Endothelial cell of umbilical vein (primary cell): ENCODE data around the gene FBXO10. TPM values are rescaled to one million over a fixed set of nuclear protein-coding genes. Genes with fewer than 3 reads are reported as not detected.

ENCODE experiments used
- BruUV-seq: library from RNA; stranded (reverse); fragments of 400-500 nt; replicated peaks from 2 replicates; lab custom pipeline; 2021; lab: Mats Ljungman, UMichigan
- CTCF ChIA-PET: fragments of 300-600, 350-600 bp; sonication (Branson Sonifier 250); formaldehyde crosslinking; loops from one replicate; lab custom pipeline; 2021; ENCODE audit warnings: antibody characterized with exemption, inconsistent platforms; lab: Charles Lee
- POLR2A ChIA-PET: fragments of 300-600, 350-600 bp; sonication (Branson Sonifier 250); formaldehyde crosslinking; loops from one replicate; lab custom pipeline; 2021; ENCODE audit warnings: antibody characterized with exemption, inconsistent platforms; lab: Charles Lee
- DNase-seq: peaks from one replicate; pipeline ENCODE4 v3.0.0-alpha.2; 2011; ENCODE audit warnings: low read depth, low spot score
- FAIRE-seq: peaks from 2 replicates; lab custom pipeline; 2011; peaks lifted over from hg19 to GRCh38; lab: Jason Lieb, UNC
- H2AFZ ChIP-seq: 2 replicates; pipeline ENCODE4 v1.6.0; 2012; ENCODE audit warnings: low read depth, low read length, control low read depth, inconsistent platforms
- H3K27ac ChIP-seq: 2 replicates; pipeline ENCODE4 v1.5.1; 2011; ENCODE audit warnings: low read depth, mild to moderate bottlenecking, control low read depth, low read length, moderate library complexity; ENCODE audit not compliant: insufficient read depth
- H3K27me3 ChIP-seq, 2 experiments: 2 replicates each; pipeline versions ENCODE4 v1.6.0 to v1.6.1; 2011; ENCODE audit warnings: low read length in 2 of 2, mixed read lengths in 1 of 2; ENCODE audit not compliant: control insufficient read depth in 2 of 2, insufficient read depth in 2 of 2
- H3K36me3 ChIP-seq, 2 experiments: 2 replicates in 1 of 2; 3 replicates in 1 of 2; pipeline ENCODE4 v1.5.1; 2011; ENCODE audit warnings: low read length in 2 of 2, mild to moderate bottlenecking in 1 of 2, moderate library complexity in 1 of 2; ENCODE audit not compliant: control insufficient read depth in 2 of 2, insufficient read depth in 2 of 2; ENCODE audit errors: extremely low read depth in 1 of 2
- H3K4me1 ChIP-seq: 3 replicates; pipeline ENCODE4 v1.5.1; 2011; ENCODE audit warnings: mild to moderate bottlenecking, low read length; ENCODE audit not compliant: control insufficient read depth, insufficient read depth; ENCODE audit errors: extremely low read depth
- H3K4me2 ChIP-seq: 2 replicates; pipeline ENCODE4 v1.6.1; 2011; ENCODE audit warnings: low read length, control low read depth, mixed read lengths; ENCODE audit not compliant: insufficient read depth
- H3K4me3 ChIP-seq, 3 experiments: fragments of 200-600 bp in 1 of 3; sonication (generic), shearing (Covaris generic) in 1 of 3; replicated peaks in 1 of 3; 2 replicates each; pipeline ENCODE4 v1.5.1; 2011 to 2016; ENCODE audit warnings: control low read depth in 3 of 3, low read length in 3 of 3, mild to moderate bottlenecking in 2 of 3, inconsistent platforms in 1 of 3, low read depth in 1 of 3, moderate library complexity in 1 of 3; ENCODE audit not compliant: insufficient read depth in 1 of 3
- H3K79me2 ChIP-seq: 2 replicates; pipeline ENCODE4 v1.6.0; 2012; ENCODE audit warnings: low read length, inconsistent platforms; ENCODE audit not compliant: control insufficient read depth, insufficient read depth
- H3K9ac ChIP-seq: replicated peaks from 2 replicates; pipeline ENCODE3; 2011; ENCODE audit warnings: low read length, control low read depth; ENCODE audit not compliant: insufficient read depth; ENCODE audit errors: extremely low read depth
- H3K9me1 ChIP-seq: replicated peaks from 3 replicates; pipeline ENCODE4 v1.6.0; 2011; ENCODE audit warnings: mild to moderate bottlenecking, low read length; ENCODE audit not compliant: control insufficient read depth, insufficient read depth; ENCODE audit errors: extremely low read depth
- H3K9me3 ChIP-seq: replicated peaks from 2 replicates; pipeline ENCODE4 v1.5.1; 2012; ENCODE audit warnings: low read length, inconsistent platforms; ENCODE audit not compliant: control insufficient read depth, insufficient read depth
- H4K20me1 ChIP-seq: replicated peaks from 2 replicates; pipeline ENCODE3; 2011; ENCODE audit warnings: mild to moderate bottlenecking, low read length; ENCODE audit not compliant: control insufficient read depth, insufficient read depth; ENCODE audit errors: extremely low read depth
- EZH2 ChIP-seq: IDR thresholded peaks from 2 replicates; pipeline ENCODE4 v1.6.1; 2012; ENCODE audit warnings: borderline replicate concordance, low read depth, mild to moderate bottlenecking, moderate library complexity, low read length, inconsistent platforms; ENCODE audit not compliant: severe bottlenecking
- FOS ChIP-seq: IDR thresholded peaks from 2 replicates; pipeline ENCODE4 v1.6.1; 2011; ENCODE audit warnings: mild to moderate bottlenecking, low read length, moderate library complexity, borderline replicate concordance; ENCODE audit not compliant: insufficient read depth
- GATA2 ChIP-seq: IDR thresholded peaks from 2 replicates; pipeline ENCODE4 v1.7.0; 2011; ENCODE audit warnings: low read depth, mild to moderate bottlenecking, moderate library complexity, mixed read lengths, low read length; ENCODE audit not compliant: insufficient read length, insufficient read depth
- JUN ChIP-seq: IDR thresholded peaks from 2 replicates; pipeline ENCODE4 v1.6.1; 2011; ENCODE audit warnings: borderline replicate concordance, low read depth; ENCODE audit not compliant: insufficient read length, insufficient read depth
- MYC ChIP-seq: IDR thresholded peaks from one replicate; pipeline ENCODE4 v1.6.1; 2011; ENCODE audit warnings: mild to moderate bottlenecking, low read depth, low read length
- POLR2A ChIP-seq: IDR thresholded peaks from 2 replicates; pipeline ENCODE4 v1.6.1; 2012; ENCODE audit warnings: low read depth, mild to moderate bottlenecking, control low read depth, low read length
- POLR2AphosphoS5 ChIP-seq: IDR thresholded peaks from 2 replicates; pipeline ENCODE4 v1.6.1; 2012; ENCODE audit warnings: low read depth, mild to moderate bottlenecking, control low read depth, low read length, moderate library complexity; ENCODE audit not compliant: insufficient read depth
- dilution Hi-C: fragments of 300-500 bp; cut with MboI; formaldehyde crosslinking; loops from one replicate; pipeline ENCODE4 v1.15.0; 2019; ENCODE audit warnings: low sequenced_read_pairs; ENCODE audit not compliant: extremely low pct_ligation_motif_present
- intact Hi-C: fragments of 100-400 bp; cut with micrococcal nuclease; formaldehyde crosslinking; loops from one replicate; pipeline ENCODE4 v1.10.0; 2022
- polyA plus RNA-seq, 4 experiments: library from polyadenylated mRNA; depleted of rRNA in 3 of 4; stranded (reverse) in 3 of 4; unstranded in 1 of 4; fragments of >200 nt; gene quantifications; 2 replicates each; pipeline versions ENCODE4 v1.2.1 to v1.2.3, GENCODE V29; 2011 to 2012; ENCODE audit warnings: missing spikeins in 1 of 4
- total RNA-seq: library from RNA; stranded (reverse); gene quantifications from 2 replicates; pipeline ENCODE4 v1.2.3, GENCODE V29; 2021
- TF ChIP-seq, protein P1 (sequence below), 2 donors: IDR thresholded peaks; 1 replicate in 1 of 2; 2 replicates in 1 of 2; pipeline ENCODE4 v1.5.1; 2011; ENCODE audit warnings: low read length in 2 of 2, mild to moderate bottlenecking in 2 of 2, moderate library complexity in 2 of 2, control low read depth in 1 of 2, inconsistent platforms in 1 of 2, low read depth in 1 of 2; ENCODE audit not compliant: insufficient read depth in 1 of 2; ENCODE audit errors: extremely low read depth in 1 of 2
- TF ChIP-seq, protein P2 (sequence below): IDR thresholded peaks from 2 replicates; pipeline ENCODE4 v1.6.1; 2011; ENCODE audit not compliant: insufficient read depth, insufficient read length

The FBXO10 gene
- total and polyA plus RNA-seq, 2 donors (not counting 3 experiments of a cell fraction or from before 2014, with no cell fraction given): 11.8 to 14.4 TPM

DNA sequence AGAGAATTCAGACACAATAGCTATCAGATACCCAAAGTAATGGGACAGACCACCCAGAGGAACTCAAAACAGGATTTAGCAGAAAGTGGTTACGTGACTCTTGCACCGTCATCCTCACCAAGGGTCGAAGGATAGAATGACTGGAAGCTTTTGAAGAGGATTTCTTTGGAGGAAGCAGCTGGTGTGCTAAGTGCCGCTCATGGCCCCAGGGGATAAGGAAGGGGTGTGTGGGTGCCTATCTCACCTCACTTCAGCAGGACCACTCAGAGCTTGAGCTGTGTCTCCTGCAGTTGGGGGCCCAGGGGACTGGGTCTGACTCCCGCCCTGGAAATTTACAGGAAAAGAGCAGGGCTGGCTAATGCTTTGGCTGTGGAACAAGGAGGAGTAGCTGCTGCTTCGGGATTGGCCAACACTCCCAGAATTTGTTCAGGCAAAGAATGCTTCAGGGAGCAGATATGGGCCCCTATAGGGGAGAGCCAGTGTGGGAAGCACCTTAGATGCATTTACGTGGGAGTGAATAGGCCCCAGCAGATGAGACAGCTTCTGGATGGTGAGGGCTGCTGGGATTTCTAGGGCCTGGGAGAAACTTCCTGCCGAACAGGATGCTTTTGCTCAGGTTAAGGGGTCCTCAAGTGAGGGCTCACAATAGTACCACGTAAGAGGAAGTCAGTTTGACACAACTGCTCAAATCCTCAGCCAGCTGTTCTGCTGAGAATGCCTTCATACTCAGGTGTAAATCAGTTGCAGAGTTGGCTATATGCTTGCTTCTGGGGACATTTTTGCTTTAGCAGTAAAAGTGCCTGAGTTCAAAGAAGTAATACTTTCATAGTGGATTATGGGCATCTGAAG lies 45.3 kb upstream of the FBXO10 start:
- POLR2A ChIA-PET: no interaction called here
- Histone ChIP-seq H3K4me3 (no peak overlapping the region), H3K9ac (no peak overlapping the region)

More for the DNA sequence above, 45.3 kb upstream of the FBXO10 start:
- H3K4me2 ChIP-seq: no peak overlapping the region
- H3K4me1 ChIP-seq: no peaks in the 10 kb centered on the region
- H3K27me3 ChIP-seq: peaks cover 8 to 11% of the 10 kb centered on the region in 2 experiments
- CTCF ChIA-PET: no interaction called here
- no peak for FAIRE-seq
- H3K9me1 ChIP-seq: no peaks in the 10 kb centered on the region
- TF ChIP-seq, protein P1, sequence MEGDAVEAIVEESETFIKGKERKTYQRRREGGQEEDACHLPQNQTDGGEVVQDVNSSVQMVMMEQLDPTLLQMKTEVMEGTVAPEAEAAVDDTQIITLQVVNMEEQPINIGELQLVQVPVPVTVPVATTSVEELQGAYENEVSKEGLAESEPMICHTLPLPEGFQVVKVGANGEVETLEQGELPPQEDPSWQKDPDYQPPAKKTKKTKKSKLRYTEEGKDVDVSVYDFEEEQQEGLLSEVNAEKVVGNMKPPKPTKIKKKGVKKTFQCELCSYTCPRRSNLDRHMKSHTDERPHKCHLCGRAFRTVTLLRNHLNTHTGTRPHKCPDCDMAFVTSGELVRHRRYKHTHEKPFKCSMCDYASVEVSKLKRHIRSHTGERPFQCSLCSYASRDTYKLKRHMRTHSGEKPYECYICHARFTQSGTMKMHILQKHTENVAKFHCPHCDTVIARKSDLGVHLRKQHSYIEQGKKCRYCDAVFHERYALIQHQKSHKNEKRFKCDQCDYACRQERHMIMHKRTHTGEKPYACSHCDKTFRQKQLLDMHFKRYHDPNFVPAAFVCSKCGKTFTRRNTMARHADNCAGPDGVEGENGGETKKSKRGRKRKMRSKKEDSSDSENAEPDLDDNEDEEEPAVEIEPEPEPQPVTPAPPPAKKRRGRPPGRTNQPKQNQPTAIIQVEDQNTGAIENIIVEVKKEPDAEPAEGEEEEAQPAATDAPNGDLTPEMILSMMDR (IDR thresholded peaks at IDR 0.05; ENCODE audit: extremely low read depth in 1 of 2, insufficient read depth in 1 of 2, low read depth in 1 of 2, low read length in 2 of 2): no peak
- no peak for TF ChIP-seq POLR2AphosphoS5
- no peak for TF ChIP-seq POLR2A
- TF ChIP-seq EZH2: no peak
- TF ChIP-seq JUN: no peak
- no peak for TF ChIP-seq FOS
- TF ChIP-seq, protein P2, sequence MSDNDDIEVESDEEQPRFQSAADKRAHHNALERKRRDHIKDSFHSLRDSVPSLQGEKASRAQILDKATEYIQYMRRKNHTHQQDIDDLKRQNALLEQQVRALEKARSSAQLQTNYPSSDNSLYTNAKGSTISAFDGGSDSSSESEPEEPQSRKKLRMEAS: no peak
- TF ChIP-seq GATA2: no peak
- TF ChIP-seq MYC: no peak
- H3K79me2 ChIP-seq: no peaks in the 10 kb centered on the region
- H3K27ac ChIP-seq: no peak overlapping the region
- H2AFZ ChIP-seq: no peak overlapping the region
- intact Hi-C loops: no loop called here
- dilution Hi-C loops: no loop called here
- DNase-seq: no peak
- no peaks in the 10 kb centered on the region for H3K36me3 ChIP-seq
- BruUV-seq: no TSS peak
- no peaks in the 10 kb centered on the region for H3K9me3 ChIP-seq
- H4K20me1 ChIP-seq: no peaks in the 10 kb centered on the region
